Activated T-helper 1 cell treated with anti-CD3 and anti-CD28 coated beads, Interleukin-12 subunit alpha, Interleukin-12 subunit beta, Interleukin-2, Interleukin-4 antibody, amounts not matched to agents 30 ng/mL and 10 ng/mL and 1 ng/mL, durations not matched to agents 14 hours and 24 hours and 36 hours (primary cell): ENCODE data around the gene SYT1. TPM values are rescaled to one million over a fixed set of nuclear protein-coding genes. Genes with fewer than 3 reads are reported as not detected.

Experiments used
- DNase-seq: peaks from one replicate; pipeline ENCODE4 v3.0.0; 2021; ENCODE audit warnings: low spot score
- H3K27ac Mint-ChIP-seq: one replicate; pipeline ENCODE4 v1.8.0; 2021; ENCODE audit warnings: mild to moderate bottlenecking, mixed read lengths
- H3K27me3 Mint-ChIP-seq: one replicate; pipeline ENCODE4 v1.8.0; 2022; ENCODE audit warnings: mild to moderate bottlenecking, moderate library complexity, mixed read lengths; ENCODE audit not compliant: insufficient read depth
- H3K36me3 Mint-ChIP-seq: one replicate; pipeline ENCODE4 v1.8.0; 2021; ENCODE audit warnings: low read depth, mixed read lengths
- H3K4me1 Mint-ChIP-seq: one replicate; pipeline ENCODE4 v1.8.0; 2021; ENCODE audit warnings: low read depth, mixed read lengths
- H3K4me3 Mint-ChIP-seq: one replicate; pipeline ENCODE4 v1.8.0; 2021; ENCODE audit warnings: mild to moderate bottlenecking, moderate library complexity, mixed read lengths
- H3K9me3 Mint-ChIP-seq: one replicate; pipeline ENCODE4 v1.8.0; 2021; ENCODE audit warnings: mixed read lengths
- intact Hi-C: fragments of 100-400 bp; cut with micrococcal nuclease; formaldehyde crosslinking; loops from one replicate; pipeline ENCODE4 v1.15.1; 2024
- total RNA-seq: library from RNA; stranded (reverse); gene quantifications from 2 replicates; pipeline ENCODE4 v1.2.3, GENCODE V29; 2022

SYT1 gene
- total RNA-seq, 1 donor from 2014 or later, result not detected

DNA sequence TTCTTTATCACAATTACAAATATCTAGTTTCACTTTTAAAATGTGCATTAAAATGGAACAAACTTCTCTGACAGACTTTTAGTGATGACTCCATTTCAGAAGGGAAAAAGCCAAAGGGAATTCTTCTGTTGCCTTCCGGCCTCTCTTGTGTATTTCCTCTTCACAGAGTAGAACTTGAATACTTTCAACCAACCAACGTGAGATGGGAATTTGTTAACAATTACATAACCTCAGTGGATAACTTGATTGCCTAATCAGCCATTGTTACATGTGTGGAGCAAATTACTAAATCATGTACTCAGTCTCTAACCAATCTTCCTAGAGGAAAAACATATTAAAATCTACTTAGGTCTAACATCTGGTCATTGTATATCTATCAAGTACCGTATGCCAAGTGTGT lies 291.1 kb downstream of the SYT1 start:
- Mint-ChIP-seq H3K4me1 (no peaks in the 10 kb centered on the region), H3K9me3 (no peaks in the 10 kb centered on the region), H3K4me3 (no peak overlapping the region), H3K27ac (no peak overlapping the region), H3K27me3 (no peaks in the 10 kb centered on the region), H3K36me3 (no peaks in the 10 kb centered on the region)
- DNase-seq, result no peak
- intact Hi-C loops, result no loop called here

DNA sequence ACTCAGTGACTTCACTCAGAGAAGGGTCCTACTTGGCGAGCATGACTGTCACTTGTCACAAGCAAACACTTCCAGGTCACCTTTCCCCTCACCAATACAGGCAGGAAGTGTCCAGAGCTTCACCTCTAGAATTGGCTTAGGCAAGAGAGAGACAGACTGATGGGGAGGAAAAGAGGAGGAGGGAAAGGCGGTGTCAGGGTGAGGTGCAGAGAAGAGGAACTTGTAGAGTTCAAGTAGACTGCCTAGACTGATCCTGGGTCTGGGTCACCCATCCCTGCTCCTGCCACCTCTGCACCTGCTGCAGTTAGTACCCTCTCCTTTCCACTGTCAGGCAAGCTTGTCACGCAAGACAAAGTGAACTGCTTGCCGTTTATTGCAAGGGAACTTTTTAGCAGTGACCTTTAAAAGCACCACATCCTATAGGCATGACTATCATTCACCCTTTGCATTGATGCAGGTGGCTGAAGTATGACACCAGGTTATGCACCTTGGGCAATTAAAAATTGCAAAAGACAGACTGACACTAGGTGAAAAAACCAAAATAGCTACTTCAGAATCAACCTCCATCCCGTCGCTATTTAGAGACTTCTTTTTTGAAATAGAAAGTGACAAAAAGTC lies 292.4 kb downstream of the SYT1 start:
- H3K4me1 Mint-ChIP-seq, result no peaks in the 10 kb centered on the region
- no peak for DNase-seq
- intact Hi-C loops, result no loop called here
- H3K27me3 Mint-ChIP-seq, result no peaks in the 10 kb centered on the region
- H3K27ac Mint-ChIP-seq, result no peak overlapping the region
- no peaks in the 10 kb centered on the region for H3K9me3 Mint-ChIP-seq
- H3K36me3 Mint-ChIP-seq, result no peaks in the 10 kb centered on the region
- H3K4me3 Mint-ChIP-seq, result no peak overlapping the region

DNA sequence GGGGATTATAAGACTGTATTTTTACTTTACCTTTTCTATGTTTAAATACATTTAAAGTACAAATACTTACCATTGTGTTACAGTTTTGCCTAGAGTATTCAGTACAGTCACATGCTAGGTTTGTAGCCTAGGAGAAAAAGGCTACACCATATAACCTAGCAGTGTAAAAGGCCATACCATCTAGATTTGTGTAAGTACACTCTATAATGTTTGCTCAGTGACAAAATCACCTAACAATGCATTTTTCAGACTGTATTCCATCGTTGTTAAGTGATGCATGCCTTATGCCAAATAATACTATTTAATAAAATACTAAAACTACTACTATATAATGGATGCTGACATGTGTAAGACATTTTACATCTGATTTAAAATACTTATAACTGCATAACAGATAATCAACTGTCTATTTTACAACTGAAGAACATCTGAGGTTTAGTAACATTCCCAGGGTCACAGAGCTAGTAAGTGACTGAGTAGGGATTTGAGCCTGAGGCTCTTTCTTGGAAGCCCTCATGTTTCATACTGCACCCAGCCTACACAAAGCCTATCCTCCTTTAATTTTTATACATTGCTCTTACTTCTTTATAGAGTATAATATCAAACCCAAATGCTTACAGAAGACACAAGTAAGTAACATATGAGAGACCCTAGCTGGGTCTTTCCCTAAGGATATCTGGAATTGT lies 296.8 kb downstream of the SYT1 start:
- Mint-ChIP-seq H3K9me3 (no peaks in the 10 kb centered on the region), H3K27ac (no peak overlapping the region), H3K4me1 (no peaks in the 10 kb centered on the region), H3K27me3 (no peaks in the 10 kb centered on the region), H3K36me3 (no peaks in the 10 kb centered on the region), H3K4me3 (no peak overlapping the region)
- no peak for DNase-seq
- intact Hi-C loops, result no loop called here

DNA sequence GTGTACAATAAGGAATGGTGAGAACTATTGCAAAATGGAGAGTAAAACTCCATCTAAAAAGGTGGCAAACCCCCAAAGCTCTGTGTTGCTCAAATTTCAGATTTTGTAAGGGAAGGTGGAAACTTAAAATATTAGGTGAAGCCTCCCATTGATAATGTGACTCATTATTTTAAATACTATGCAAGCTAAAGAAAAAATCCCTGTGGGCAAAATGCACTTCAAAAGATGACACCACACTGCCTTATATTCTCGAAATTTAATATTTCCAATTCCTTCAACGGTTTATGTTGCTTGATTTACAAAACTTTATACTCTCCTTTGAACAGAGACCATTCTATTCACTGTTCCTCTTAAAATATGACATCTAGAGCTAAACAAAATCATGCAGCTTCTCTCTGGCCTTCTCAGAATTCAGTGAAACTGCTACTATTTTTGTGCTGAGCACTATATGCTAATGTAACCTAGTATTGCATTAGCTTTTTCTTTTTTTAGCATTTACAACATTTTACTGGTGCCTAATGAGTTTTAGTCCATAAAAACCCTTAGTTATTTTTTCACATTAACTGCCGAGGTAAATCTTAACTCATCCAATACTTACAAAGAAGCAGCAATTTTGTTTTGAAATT lies 297.7 kb downstream of the SYT1 start:
- intact Hi-C loops, result no loop called here
- Mint-ChIP-seq H3K27me3 (no peaks in the 10 kb centered on the region), H3K27ac (no peak overlapping the region), H3K4me3 (no peak overlapping the region), H3K4me1 (no peaks in the 10 kb centered on the region), H3K36me3 (no peaks in the 10 kb centered on the region), H3K9me3 (no peaks in the 10 kb centered on the region)
- no peak for DNase-seq

DNA sequence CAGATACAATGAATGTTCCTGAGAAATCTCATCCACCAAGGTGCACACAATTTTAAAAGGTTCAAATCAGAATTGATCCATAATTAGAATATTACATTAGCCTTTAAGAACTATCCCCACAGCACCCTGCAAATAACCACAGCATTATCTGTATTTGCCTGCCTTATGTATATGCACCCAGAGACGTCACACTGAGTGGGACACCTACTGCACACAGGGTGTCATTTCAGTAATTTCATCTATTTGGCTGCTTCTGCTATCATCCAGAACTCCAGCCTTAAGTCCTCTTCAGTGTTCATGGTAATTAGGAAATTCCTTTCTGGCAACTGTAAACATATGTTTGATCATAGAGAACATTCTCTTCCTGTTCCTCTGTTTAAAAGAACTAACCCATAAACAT lies 298.4 kb downstream of the SYT1 start:
- Mint-ChIP-seq H3K36me3 (no peaks in the 10 kb centered on the region), H3K4me3 (no peak overlapping the region), H3K27me3 (no peaks in the 10 kb centered on the region), H3K4me1 (no peaks in the 10 kb centered on the region), H3K27ac (no peak overlapping the region), H3K9me3 (no peaks in the 10 kb centered on the region)
- intact Hi-C loops, result no loop called here
- DNase-seq, result no peak

DNA sequence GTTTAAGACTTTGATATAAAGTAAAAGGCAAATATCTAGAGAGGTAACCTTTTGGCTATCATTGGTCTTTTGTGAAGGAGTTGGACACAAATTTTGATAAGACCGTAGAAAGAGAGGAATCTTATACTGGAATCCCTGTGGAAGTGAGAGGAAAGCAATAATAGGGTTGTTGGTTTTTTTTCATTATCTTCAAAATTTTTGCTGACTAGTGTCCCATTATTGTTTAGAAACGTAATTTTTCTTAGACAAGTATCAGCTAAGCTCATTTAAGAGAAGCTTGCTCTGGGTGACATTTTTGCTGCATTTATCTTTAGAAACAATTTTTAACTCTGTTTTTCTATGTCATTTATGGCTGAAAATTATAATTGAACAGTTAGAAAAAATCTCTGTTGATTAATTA lies 300.3 kb downstream of the SYT1 start:
- Mint-ChIP-seq H3K4me3 (no peak overlapping the region), H3K36me3 (no peaks in the 10 kb centered on the region), H3K27ac (no peak overlapping the region), H3K4me1 (no peaks in the 10 kb centered on the region), H3K9me3 (no peaks in the 10 kb centered on the region), H3K27me3 (no peaks in the 10 kb centered on the region)
- intact Hi-C loops, result no loop called here
- DNase-seq, result no peak

DNA sequence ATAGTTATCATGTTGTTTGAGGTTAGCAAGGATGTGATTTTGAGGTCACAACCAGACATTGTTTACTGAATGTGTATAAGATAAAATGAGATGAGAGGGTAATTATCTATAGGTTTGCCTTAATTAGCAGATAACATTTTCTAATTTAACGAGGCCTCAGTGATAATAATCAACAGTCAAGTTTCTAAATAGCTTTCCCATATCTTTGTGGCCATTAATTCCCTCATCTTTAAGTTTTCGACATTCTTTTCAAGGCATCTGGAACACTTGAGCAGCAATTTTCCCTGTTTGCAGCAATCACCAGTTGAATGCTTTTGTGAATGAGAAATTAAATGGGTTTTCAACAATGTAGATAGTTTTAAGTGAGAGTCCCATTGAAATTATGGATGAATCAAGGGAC lies 304.1 kb downstream of the SYT1 start:
- no peak overlapping the region for H3K4me3 Mint-ChIP-seq
- no peaks in the 10 kb centered on the region for H3K36me3 Mint-ChIP-seq
- H3K27ac Mint-ChIP-seq, result no peak overlapping the region
- H3K9me3 Mint-ChIP-seq, result no peaks in the 10 kb centered on the region
- intact Hi-C loops, result no loop called here
- H3K27me3 Mint-ChIP-seq, result peaks cover 2% of the 10 kb centered on the region
- H3K4me1 Mint-ChIP-seq, result no peaks in the 10 kb centered on the region
- DNase-seq, result no peak

DNA sequence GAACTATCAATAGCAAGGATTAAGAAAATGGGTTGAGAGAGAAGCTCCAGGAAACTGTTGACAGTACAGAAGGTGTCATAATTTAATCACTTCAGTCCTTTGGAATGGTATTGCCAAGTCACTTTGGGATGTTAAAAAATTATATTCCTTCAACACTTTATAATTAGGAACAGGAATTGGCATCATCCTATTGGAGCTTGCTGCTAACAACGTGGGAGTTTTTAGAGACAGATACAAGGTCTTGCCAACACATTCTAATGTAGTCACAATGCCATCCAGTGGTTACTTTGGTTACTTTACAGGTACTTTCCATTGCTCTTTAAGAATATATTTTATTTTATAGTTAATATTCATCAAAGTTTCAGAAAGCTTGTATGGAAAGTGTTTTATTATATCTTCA lies 310.1 kb downstream of the SYT1 start:
- Mint-ChIP-seq H3K4me1 (no peaks in the 10 kb centered on the region), H3K27ac (no peak overlapping the region)
- no peak for DNase-seq

DNA sequence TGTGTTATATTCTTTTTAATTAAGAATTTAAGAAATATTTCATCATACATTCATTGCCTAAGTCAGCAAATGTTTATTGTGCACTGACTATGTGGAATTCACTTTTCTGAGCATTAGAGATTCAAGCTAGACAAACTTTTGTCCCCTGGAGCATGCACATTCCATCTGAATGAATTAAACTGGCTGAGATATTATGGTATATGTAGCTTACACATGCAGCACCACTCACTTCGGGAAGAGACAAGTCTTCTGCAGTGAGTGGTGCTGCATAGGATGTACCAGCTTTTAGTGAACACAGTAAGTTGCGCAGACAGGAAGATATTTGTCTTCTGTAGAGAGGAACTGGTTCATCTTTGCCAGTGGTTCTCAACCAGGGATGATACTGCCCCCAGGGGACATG lies 318.4 kb downstream of the SYT1 start:
- no peaks in the 10 kb centered on the region for H3K36me3 Mint-ChIP-seq
- H3K27me3 Mint-ChIP-seq, result no peaks in the 10 kb centered on the region
- no peaks in the 10 kb centered on the region for H3K9me3 Mint-ChIP-seq
- no peaks in the 10 kb centered on the region for H3K4me1 Mint-ChIP-seq
- DNase-seq, result no peak
- intact Hi-C loops, result no loop called here
- no peak overlapping the region for H3K27ac Mint-ChIP-seq
- H3K4me3 Mint-ChIP-seq, result no peak overlapping the region

More for the DNA sequence above, 310.1 kb downstream of the SYT1 start:
- Mint-ChIP-seq H3K9me3 (no peaks in the 10 kb centered on the region), H3K4me3 (no peak overlapping the region), H3K36me3 (no peaks in the 10 kb centered on the region), H3K27me3 (peaks cover 2% of the 10 kb centered on the region)
- intact Hi-C loops, result no loop called here

DNA sequence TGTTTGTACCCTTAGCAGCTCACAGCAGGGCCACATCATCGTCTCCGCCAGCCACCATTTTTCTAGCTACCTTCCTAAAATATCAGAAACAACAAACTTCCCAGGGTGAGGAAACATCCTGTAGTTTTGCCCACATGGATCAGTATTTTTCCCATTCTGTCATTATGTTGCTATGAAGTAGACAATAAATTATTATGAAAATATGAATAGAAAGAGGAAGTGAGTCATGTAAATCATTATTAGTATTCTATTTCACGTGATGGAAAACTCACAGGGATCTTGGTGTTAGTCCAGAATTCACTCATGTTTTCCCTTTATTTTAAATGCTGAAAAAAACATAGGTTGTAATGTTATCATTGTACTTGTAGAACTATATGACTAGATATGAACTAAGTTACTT lies 319.4 kb downstream of the SYT1 start:
- no peak for DNase-seq
- no peaks in the 10 kb centered on the region for H3K27me3 Mint-ChIP-seq
- no peaks in the 10 kb centered on the region for H3K4me1 Mint-ChIP-seq
- intact Hi-C loops, result no loop called here
- no peak overlapping the region for H3K4me3 Mint-ChIP-seq
- no peaks in the 10 kb centered on the region for H3K36me3 Mint-ChIP-seq
- no peaks in the 10 kb centered on the region for H3K9me3 Mint-ChIP-seq
- no peak overlapping the region for H3K27ac Mint-ChIP-seq

DNA sequence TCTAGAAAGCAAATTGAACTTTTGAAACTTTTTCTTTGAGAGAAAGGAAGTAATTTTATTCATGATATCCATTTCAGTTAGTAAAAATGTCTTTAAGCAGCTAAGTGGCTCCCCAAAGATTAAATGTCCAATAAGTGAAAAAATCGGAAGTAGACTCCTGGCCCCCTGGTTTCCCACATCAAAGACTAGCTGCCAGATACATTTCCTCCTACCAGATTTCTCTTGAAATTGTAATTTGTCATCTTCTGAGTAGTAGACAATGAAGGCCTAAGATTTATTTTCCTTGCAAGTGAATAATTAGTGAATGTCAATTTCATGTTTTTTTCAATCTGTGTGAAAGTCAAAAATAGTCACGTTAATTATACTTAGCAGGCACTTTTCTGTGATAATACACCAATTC lies 321.9 kb downstream of the SYT1 start:
- DNase-seq, result no peak
- Mint-ChIP-seq H3K9me3 (peaks cover 3% of the 10 kb centered on the region), H3K27me3 (no peaks in the 10 kb centered on the region), H3K4me1 (no peaks in the 10 kb centered on the region), H3K4me3 (no peak overlapping the region), H3K36me3 (no peaks in the 10 kb centered on the region), H3K27ac (no peak overlapping the region)
- intact Hi-C loops, result no loop called here

DNA sequence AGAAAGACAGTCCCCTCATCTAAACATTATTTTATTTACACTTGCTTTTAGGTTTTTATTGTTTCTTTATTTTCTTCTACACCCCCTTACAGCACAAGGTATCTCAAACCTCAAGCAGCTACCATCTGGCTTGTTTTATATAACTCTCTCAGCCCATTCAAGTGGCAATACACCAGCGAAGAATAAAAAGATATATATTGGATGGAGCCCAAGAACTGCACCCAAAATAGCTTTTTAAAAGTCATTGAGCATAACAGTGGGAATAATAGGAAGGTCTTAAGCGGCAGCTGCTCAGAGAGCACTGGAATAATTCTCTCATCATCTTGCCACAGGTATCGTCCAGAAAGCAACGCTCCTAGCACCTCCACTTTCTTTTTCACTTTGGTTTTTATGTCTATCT lies 322.5 kb downstream of the SYT1 start:
- Mint-ChIP-seq H3K27me3 (no peaks in the 10 kb centered on the region), H3K36me3 (no peaks in the 10 kb centered on the region), H3K4me3 (no peak overlapping the region), H3K27ac (no peak overlapping the region), H3K9me3 (peaks cover 3% of the 10 kb centered on the region), H3K4me1 (no peaks in the 10 kb centered on the region)
- no peak for DNase-seq
- intact Hi-C loops, result no loop called here

DNA sequence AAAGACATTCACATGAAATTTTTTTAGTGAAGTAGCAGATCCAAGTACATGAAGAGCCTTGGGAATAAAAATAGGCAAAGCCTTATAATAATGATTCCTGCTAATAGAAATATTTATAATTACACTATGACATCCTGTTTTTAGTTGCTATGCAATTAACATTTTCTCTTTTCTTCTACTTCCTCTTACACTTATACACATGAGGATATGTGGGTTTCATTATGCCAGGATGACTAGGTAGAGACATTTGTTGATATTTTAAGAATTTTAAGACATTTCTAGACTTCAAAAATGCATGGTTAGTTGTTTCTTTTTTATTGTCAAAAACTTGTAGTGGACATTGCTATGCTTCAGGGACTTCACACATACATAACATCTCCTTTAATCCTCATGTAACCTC lies 326.8 kb downstream of the SYT1 start:
- peaks cover 3% of the 10 kb centered on the region for H3K9me3 Mint-ChIP-seq
- no peaks in the 10 kb centered on the region for H3K27me3 Mint-ChIP-seq
- H3K27ac Mint-ChIP-seq, result no peak overlapping the region
- intact Hi-C loops, result no loop called here
- DNase-seq, result no peak
- H3K36me3 Mint-ChIP-seq, result no peaks in the 10 kb centered on the region
- no peaks in the 10 kb centered on the region for H3K4me1 Mint-ChIP-seq
- no peak overlapping the region for H3K4me3 Mint-ChIP-seq
